OCI-LY1 (cell line): Measurements from ENCODE around the gene EVC2.

Experiments used
- EZH2 ChIP-seq: fragments of 200-600 bp; sonication (generic), shearing (Covaris generic); IDR thresholded peaks from 2 replicates; pipeline ENCODE4 v1.8.0; 2017; ENCODE audit warnings: borderline replicate concordance, mixed run types, mild to moderate bottlenecking, antibody characterized with exemption, low read length, moderate library complexity, mixed read lengths
- TF ChIP-seq, protein P1 (sequence below): fragments of 200-600 bp; sonication (generic), shearing (Covaris generic); IDR thresholded peaks from 2 replicates; pipeline ENCODE4 v1.5.1; 2017; ENCODE audit warnings: mild to moderate bottlenecking, antibody characterized with exemption, low read length, moderate library complexity, mixed read lengths

DNA sequence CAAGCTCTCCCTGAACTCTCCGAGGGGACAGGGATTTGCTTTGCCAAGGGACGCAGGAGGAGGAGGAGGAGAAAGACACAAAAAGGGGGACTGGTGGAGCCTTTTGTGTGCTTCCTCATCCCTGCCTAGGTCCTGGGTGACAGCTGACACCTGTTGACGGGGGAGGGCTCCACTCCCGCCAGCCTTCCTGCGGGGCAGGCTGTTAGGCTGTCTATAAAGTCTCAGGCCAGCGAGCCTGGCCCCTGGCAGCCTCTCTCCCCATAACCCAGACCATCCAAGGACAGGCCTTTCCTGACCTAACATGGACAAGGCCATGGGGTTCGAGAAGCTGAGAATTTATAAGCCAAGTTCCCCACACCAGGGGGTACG is 832 bp upstream of the EVC2 start:
- TF ChIP-seq, protein P1, sequence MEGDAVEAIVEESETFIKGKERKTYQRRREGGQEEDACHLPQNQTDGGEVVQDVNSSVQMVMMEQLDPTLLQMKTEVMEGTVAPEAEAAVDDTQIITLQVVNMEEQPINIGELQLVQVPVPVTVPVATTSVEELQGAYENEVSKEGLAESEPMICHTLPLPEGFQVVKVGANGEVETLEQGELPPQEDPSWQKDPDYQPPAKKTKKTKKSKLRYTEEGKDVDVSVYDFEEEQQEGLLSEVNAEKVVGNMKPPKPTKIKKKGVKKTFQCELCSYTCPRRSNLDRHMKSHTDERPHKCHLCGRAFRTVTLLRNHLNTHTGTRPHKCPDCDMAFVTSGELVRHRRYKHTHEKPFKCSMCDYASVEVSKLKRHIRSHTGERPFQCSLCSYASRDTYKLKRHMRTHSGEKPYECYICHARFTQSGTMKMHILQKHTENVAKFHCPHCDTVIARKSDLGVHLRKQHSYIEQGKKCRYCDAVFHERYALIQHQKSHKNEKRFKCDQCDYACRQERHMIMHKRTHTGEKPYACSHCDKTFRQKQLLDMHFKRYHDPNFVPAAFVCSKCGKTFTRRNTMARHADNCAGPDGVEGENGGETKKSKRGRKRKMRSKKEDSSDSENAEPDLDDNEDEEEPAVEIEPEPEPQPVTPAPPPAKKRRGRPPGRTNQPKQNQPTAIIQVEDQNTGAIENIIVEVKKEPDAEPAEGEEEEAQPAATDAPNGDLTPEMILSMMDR: no peak
- no peak for TF ChIP-seq EZH2
